Heart left ventricle (tissue), 13 donors: ENCODE results near the gene TENM3.

Source experiments
- CTCF ChIP-seq, 12 donors: fragments of 200-600 bp; sonication (generic) in 4 of 12; IDR thresholded peaks; one replicate each; pipeline versions ENCODE4 v1.5.0 to v1.8.0; 2018 to 2022; ENCODE audit warnings: antibody characterized with exemption in 12 of 12, mild to moderate bottlenecking in 5 of 12
- POLR2A ChIP-seq, 2 donors: fragments of 450-650 bp; IDR thresholded peaks; one replicate each; pipeline ENCODE4 v1.6.1; 2017; ENCODE audit warnings: antibody characterized with exemption in 2 of 2, mild to moderate bottlenecking in 2 of 2, moderate library complexity in 2 of 2
- donor health status: ischemic (EF 13 %, LVEDD 7.1; RV severe dilation, severe dysfunction).
- donor health status: DM: no; HTN: yes; CAD: no.
- donor health status: DM: no; HTN: no; CAD: no.
- donor health status: ischemic (EF 25% LVEDD 6.9; RV normal size, moderate dysfunction).
- donor health status: ischemic (EF 25% LVEDD 5.7; RV mildly dilated, moderate dysfunction).
- donor health status: ischemic (EF 35%, LVEDD 5.7; RV mildly dilated, moderate dysfunction).
- donor health status: nonischemic (EF 11% LVEDD 7.7; RV severe dilation, severe dysfunction).
- donor health status: DM: yes; HTN: yes; CAD: no.
- donor health status: PGD.
- donor health status: ischemic (EF 29% LVEDD 5.4; RV normal size, mild dysfunction).
- donor health status: nonischemic (EF 23%, LVEDD 6.1; RV moderate dilation, normal function).

DNA sequence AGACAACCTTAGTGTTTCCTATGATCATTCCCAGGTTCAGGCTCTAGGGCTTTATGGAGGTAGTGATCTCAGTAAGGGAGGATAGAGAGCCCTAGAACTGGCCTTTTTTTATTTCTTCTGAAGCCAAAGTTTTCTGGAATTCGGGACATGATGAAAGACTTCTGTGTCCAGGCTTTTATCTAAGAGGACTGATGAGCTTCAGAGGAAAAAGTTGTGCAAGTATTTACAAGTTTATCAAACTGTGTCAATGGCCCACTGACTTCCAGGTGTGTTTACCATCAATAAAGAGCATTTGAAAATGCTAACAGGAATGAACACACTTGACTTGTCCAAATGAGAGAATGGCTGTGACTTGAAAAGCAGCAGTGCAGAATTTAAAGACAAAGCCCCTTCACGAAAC, 419.3 kb downstream of the TENM3 start:
- no peak for TF ChIP-seq CTCF (IDR thresholded peaks at IDR 0.05)
- TF ChIP-seq POLR2A (IDR thresholded peaks at IDR 0.05) = no peak
